Fibroblast of pulmonary artery (primary cell): ENCODE data around the gene HMG20B.

Experiments
- DNase-seq: peaks from one replicate; pipeline ENCODE4 v3.0.0-alpha.2; 2010; ENCODE audit warnings: low read depth
- H3K4me3 ChIP-seq: replicated peaks from 2 replicates; pipeline ENCODE4 v1.5.1; 2011; ENCODE audit warnings: low read depth, mild to moderate bottlenecking, control low read depth, low read length, moderate library complexity
- TF ChIP-seq, protein P1 (sequence below): IDR thresholded peaks from 2 replicates; pipeline ENCODE4 v1.5.1; 2011; ENCODE audit warnings: mild to moderate bottlenecking, control low read depth, low read length, inconsistent platforms; ENCODE audit errors: missing control alignments

HMG20B gene

GRCh38 chr19:3586707-3587346 lies 14.1 kb downstream of the HMG20B start:
- DNase-seq, result no peak
- no peak overlapping the region for H3K4me3 ChIP-seq
- TF ChIP-seq, protein P1, sequence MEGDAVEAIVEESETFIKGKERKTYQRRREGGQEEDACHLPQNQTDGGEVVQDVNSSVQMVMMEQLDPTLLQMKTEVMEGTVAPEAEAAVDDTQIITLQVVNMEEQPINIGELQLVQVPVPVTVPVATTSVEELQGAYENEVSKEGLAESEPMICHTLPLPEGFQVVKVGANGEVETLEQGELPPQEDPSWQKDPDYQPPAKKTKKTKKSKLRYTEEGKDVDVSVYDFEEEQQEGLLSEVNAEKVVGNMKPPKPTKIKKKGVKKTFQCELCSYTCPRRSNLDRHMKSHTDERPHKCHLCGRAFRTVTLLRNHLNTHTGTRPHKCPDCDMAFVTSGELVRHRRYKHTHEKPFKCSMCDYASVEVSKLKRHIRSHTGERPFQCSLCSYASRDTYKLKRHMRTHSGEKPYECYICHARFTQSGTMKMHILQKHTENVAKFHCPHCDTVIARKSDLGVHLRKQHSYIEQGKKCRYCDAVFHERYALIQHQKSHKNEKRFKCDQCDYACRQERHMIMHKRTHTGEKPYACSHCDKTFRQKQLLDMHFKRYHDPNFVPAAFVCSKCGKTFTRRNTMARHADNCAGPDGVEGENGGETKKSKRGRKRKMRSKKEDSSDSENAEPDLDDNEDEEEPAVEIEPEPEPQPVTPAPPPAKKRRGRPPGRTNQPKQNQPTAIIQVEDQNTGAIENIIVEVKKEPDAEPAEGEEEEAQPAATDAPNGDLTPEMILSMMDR, result no peak

DNA sequence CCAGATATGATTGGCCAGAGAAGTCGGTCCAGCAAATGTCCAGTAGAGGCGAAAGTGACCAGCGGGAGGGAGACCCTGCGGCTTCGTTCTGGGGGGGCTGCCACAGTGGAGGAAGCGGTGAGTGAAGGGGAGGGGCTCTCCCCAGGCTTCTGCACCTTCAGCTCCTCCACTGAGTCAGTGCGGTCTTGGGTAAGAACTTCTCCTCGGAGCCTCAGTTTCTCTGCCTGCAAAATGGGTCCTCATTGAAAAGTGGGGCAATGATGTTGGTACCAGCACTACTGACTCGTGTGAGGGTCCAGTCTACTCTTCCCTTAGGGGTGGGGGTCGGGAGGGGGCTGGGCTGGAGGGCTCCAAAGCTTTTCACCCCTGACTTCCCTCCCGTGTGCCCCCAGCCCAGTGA lies 16.7 kb downstream of the HMG20B start:
- H3K4me3 ChIP-seq, result no peak overlapping the region
- DNase-seq, result no peak
- TF ChIP-seq, protein P1, result no peak

DNA sequence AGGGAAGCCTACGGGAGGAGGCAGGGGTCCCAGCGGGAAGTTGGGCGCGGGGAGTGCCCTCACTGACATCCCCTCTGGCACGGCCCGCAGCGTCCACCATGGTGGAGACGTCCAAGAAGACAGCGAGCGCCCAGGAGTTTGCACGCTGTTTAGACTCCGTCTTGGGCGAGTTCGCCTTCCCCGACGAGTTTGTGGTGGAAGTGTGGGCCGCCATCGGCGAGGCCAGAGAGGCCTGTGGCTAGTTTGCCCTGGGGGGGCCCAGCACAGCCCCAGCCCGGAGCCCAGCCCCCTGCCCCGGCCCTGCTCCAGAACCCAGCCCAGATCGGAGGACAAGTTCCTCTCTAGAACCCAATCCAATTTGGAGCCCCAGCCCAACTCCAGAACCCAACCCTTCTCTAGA lies 17.2 kb downstream of the HMG20B start:
- H3K4me3 ChIP-seq, result no peak overlapping the region
- TF ChIP-seq, protein P1, result no peak
- DNase-seq, result no peak

GRCh38 chr19:3590991-3591659 lies 18.4 kb downstream of the HMG20B start:
- TF ChIP-seq, protein P1, result no peak
- no peak overlapping the region for H3K4me3 ChIP-seq
- DNase-seq, result no peak

DNA sequence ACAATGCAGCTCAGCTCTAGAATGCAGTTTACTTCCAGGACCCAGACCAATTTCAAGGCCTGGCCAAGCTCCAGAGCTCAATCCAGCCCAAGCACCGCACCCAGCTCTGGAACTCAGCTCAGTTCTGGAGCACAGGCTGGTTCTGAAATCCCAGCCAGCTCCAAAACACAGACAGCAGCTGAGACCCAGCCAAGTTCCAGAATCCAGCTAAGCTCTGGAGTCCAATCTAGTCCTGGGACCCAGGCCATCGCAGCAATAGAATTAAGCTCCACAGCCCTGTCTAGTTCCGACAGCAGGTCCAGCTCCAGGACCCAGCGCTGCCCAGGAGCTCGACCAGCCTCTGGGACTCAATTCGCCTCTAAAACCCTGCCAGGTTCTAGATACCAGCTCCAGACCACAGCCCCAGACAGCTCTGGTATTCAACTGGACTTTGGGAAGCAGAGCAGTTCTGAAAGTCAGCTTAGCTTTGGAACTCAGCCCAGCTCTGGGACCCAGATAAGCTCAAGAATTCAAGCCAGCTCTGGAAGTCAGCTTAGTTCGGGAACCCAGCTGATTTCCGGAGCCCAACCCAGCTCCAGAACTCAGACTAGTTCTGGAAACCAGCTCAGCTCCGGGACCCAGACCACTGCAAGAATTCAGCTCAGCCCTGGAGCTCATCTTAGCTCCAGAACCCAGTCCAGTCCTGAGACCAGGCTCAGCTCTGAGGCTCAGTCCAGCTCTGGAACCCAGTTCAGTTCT lies 19.3 kb downstream of the HMG20B start:
- DNase-seq, result no peak
- no peak overlapping the region for H3K4me3 ChIP-seq
- TF ChIP-seq, protein P1, result no peak

DNA sequence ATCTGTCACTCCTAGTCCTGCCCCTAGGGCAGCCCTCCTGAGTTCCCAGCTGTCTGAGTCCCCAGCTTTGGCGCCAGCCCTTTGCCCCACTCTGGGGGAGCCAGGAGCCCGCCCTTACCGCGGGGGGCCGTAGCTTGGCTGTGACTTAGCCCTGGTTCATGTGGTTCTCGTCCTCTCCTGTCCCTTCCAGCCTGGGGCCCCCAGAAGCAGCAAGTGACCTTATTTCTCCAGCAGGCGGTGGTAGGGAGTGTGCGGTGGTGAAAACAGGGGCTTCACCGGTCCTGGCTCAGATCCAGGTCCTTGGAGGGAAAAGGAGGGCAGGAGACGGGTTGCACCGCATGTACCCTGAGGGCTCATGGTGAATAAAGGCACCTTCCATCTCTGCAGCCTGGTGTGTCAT lies 20.4 kb downstream of the HMG20B start:
- no peak for DNase-seq
- TF ChIP-seq, protein P1, result no peak
- no peak overlapping the region for H3K4me3 ChIP-seq
